GM21786 (cell line): ENCODE results near the gene CLEC2B.

ENCODE experiments used
- ATAC-seq: cut with Tn5 transposase; IDR thresholded peaks from one replicate; pipeline ENCODE4 v1.9.1; 2021; ENCODE audit not compliant: unreplicated experiment

CLEC2B gene

DNA sequence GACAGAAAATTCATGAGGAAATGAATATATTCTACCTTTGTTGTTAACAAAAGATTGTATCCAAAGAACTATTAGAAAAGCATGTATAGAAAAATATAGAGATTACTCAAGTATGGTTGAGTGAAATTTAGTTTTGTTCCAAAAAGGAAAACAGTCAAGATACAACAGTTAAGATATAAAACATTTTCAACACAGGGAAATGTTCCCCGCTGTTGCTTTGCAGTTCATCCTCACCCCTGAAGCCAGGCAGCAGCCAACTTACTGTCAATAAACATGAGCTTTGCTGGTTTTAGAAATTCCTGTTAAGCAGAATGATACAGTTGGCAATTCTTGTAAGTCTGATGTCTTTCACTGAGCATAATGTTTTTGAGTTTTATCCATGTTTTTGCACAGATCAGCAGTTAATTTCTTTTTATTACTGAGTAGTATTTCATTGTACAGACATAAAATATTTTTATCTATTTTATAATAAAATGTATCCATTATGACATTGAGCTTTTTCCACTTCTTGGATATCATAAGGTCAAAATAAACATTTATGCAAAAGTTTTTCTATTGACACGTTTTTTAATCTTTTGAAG lies 1.2 kb upstream of the CLEC2B start:
- no peak for ATAC-seq

- ATAC-seq = no peak
These were observed 225 bp downstream of the CLEC2B start for GRCh38 chr12:9868951-9869306.

- ATAC-seq = no peak
These were observed 798 bp downstream of the CLEC2B start for GRCh38 chr12:9868311-9868801.

DNA sequence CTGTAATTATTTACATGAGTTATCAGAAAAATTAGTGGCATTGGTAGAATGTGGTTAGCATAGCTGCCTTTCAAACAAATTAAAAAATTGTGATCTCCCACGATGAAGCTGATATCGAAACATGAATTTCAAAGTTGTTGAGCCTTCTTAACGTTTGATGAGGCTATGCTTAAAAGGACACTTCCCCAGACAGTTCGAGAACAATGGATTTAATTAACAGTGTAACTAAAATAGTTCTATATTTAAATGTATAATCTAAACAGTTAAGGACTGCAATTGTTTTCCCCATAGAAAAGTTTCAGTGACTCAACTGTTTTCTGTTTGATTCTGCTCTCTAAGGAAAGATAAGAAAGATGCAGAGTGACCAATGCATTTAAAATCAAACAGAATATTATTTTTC lies 1.6 kb downstream of the CLEC2B start:
- ATAC-seq = no peak

GRCh38 chr12:9866860-9867269 lies 2.3 kb downstream of the CLEC2B start:
- ATAC-seq = no peak

DNA sequence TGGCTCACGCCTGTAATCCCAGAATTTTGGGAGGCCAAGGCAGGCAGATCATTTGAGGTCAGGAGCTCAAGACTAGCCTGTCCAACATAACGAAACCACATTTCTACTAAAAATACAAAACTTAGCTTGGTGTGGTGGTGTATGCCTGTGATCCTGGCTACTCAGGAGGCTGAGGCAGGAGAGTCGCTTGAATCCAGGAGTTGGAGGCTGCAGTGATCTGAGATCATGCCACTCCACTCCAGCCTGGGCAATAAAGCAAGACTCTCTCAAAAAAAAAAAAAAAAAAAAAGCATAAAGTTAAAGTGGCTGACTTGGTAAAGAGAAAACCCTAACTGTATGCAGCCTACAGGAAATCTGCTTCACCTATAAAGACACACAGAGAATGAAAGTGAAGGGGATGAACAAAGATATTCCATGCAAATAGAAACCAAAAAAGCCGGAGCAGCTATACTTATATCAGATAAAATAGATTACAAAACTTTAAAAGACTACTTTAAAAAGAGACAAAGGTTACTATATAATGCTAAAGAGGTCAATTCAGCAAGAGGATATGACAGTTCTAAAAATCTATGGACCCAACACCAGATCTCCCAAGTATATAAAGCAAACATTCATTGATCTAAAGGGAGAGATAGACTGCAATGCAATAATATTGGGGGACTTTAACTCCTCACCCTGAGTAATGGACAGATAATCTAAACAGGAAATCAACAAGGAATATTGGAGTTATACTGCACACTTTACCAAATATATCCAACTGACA lies 4.1 kb downstream of the CLEC2B start:
- no peak for ATAC-seq

GRCh38 chr12:9858135-9858534 lies 11.0 kb downstream of the CLEC2B start:
- ATAC-seq = no peak

- no peak for ATAC-seq
These were observed 12.3 kb downstream of the CLEC2B start for GRCh38 chr12:9856894-9857293.

DNA sequence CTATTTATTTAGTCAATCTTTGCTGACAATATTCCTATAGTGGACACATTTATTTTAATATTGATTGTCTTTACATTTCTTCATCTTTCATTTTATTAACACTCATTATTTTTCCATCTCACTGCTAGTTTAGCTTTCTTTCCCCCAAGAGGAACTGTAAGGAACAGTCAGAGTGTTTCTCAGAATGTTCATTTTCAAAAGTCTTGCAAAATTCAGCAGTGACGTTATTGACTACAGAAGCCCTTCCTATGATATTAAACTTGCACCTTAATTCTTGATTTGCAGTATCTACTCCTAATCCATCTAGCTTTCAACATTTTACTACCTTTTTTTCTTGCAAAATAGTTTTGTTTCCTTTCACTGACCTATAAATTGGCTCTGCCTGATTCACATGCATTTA lies 13.0 kb downstream of the CLEC2B start:
- no peak for ATAC-seq

GRCh38 chr12:9851927-9852326 lies 17.2 kb downstream of the CLEC2B start:
- ATAC-seq = no peak

DNA sequence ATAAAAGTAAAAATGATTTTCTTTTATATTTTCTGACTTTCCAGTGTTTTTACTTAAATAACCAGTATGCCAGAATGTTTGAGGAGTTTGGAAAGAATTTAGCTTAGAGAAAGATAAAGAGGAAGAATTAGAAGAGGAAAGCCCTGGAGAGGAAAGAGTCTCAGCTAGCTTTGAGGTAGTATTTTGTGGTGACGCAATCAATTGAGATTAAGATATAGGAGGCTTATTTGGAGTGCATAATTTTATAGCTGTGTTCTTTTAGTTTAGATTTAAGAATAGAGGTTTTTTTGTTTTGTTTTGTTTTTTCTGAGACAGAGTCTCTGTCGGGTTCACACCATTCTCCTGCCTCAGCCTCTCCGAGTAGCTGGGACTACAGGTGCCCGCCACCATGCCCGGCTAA lies 18.1 kb downstream of the CLEC2B start:
- ATAC-seq = no peak

DNA sequence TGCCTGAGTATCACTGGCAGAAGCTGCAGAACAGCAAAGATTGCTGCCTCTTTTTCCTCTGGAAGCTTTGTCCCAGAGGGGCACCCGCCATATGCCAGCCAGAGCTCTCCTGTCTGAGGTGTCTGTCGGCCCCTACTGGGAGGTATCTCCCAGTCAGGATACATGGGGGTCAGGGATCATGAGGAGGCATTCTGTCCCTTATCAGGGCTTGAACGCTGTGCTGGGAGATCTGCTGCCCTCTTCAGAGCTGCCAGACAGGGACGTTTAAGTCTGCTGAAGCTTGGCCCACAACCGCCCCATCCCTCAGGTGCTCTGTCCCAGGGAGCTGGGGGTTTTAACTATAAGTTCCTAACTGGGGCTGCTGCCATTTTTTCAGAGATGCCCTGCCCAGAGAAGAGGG lies 20.3 kb downstream of the CLEC2B start:
- ATAC-seq = no peak

- ATAC-seq = no peak
These were observed 25.7 kb downstream of the CLEC2B start for GRCh38 chr12:9843407-9843806.

GRCh38 chr12:9831720-9832119 lies 37.4 kb downstream of the CLEC2B start:
- ATAC-seq = no peak

DNA sequence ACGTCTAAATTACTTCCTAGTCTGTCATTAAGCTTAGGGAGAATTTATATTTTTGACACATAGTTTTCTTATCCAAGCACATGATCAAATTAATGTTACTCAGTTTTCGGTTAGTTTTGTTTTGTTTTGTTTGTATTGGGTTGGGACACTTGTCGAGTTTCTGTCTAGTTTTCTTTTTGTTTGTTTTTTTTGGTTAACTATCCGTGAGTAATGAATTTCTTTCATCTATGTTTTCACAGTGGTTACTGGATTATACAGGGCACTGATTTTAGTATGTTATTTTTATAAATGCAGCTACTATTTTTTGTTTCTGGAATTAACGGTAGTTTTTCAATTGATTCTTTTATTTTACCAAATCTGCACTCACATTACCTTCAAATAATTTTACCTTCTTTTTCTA lies 39.2 kb downstream of the CLEC2B start:
- no peak for ATAC-seq

- no peak for ATAC-seq
These were observed 39.7 kb downstream of the CLEC2B start for GRCh38 chr12:9829483-9829882.

GRCh38 chr12:9827209-9827888 lies 41.8 kb downstream of the CLEC2B start, which contains the start of gene KLRF1:
Gene KLRF1 (plus strand): TSS chr12:9827481. CDS start chr12:9827545, 64 bp downstream.
- ATAC-seq = no peak

GRCh38 chr12:9820281-9820930 lies 48.7 kb downstream of the CLEC2B start:
- ATAC-seq = no peak

DNA sequence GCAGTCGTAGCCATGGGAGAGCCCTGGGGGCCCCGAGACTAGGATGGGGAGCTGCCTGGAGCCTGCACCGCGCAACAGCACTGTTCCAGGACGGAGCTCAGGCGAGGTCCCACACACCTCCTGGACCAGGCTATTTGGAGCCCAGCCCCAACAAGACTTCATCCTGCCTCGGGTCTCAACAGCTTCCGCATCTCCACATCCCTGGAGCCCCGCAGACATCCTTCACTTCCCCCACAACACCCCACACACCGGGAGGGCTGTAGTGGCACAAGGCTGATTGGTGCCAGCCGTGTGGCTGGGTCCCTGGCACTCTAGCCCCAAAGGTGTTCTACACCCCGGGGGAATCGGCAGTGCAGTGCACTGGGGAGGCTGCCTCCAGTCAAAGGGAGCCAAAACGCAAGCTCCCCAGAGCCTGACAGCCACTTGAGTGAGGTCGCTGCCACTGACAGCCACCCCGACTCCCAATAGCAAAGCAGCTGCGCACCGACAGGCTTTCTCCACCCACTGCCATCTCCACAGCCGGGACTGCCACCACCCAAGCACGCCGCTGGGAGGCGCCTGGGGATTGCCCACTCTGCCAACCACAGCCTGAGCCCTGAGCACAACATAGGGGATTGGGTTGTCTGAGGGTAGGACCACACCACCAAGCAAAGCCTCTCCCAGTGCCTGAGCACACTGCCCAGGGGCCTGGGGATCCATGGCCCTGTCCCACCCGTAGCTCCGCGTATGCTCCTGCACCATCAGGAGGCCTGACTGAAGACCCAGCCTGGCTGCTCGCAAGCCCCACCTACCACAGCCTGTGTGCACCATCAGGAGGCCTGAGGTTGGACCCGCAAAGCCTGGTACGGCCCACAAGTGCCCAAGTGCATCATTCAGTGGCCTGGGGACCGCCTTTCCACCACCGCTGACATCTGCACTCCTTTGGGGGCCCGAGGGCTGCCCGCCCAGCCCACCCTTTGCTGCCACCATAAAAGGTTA lies 55.0 kb downstream of the CLEC2B start:
- ATAC-seq = peak; percentile 94

- ATAC-seq = no peak
These were observed 57.5 kb downstream of the CLEC2B start for GRCh38 chr12:9811621-9812020.
